Neural progenitor cell (in vitro differentiated cells): ENCODE measurements around the gene MBLAC2.

Experiments
- CTCF ChIP-seq: fragments of 200-600 bp; sonication (generic); IDR thresholded peaks from 2 replicates; pipeline ENCODE4 v1.5.1; 2017; ENCODE audit warnings: antibody characterized with exemption, mild to moderate bottlenecking
- EZH2 ChIP-seq: fragments of 200-600 bp; sonication (generic); IDR thresholded peaks from 2 replicates; pipeline ENCODE4 v1.6.1; 2017; ENCODE audit warnings: antibody characterized with exemption, mild to moderate bottlenecking, moderate library complexity

GRCh38 chr5:90475436-90475980, 937 bp upstream of the MBLAC2 start:
- TF ChIP-seq CTCF: no peak
- TF ChIP-seq EZH2: peak; percentile 27
